ENCODE data around the gene ZNF710.

ZNF710 gene

DNA sequence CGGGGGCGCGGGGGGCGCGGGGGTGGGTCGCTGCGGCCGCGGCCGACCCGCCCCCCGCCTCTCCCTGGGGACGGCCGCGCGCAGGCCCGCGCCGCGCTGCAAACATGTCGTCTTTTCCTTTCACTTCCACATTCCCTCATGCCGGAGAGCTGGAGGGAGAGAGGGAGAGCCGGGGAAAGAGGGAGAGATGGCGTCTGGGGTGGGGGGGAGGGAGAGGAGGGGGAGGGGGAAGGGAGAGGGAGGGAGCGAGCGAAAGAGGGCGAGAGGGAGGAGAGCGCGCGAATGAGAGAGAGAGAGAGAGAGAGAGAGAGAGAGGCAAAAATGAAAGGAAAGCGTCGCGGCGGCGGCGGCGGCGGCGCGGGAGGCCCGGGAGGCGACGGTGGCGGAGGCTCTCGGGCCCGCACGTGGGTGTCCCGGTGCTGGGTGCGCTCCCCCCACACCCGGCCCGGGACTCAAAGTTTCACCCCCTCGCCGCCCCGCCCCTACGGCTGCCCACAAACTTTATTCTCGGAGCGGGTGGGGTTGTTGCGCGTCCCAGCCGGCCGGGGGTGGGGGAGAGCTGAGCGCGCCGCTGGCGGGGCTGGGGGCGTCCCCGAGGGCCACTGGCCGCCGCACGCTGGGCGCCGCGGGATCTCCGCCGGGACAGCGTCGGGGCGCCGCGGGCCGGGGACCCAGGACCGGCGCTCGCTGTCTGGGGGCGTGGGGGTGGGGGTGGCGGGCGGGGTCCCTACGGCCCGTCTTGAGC is 731 bp downstream of the ZNF710 start:
- no peak for TF ChIP-seq CTCF (IDR thresholded peaks at IDR 0.05; ENCODE audit: extremely low read depth, insufficient read depth, missing control alignments)
- peak; percentile 90 for DNase-seq (ENCODE audit: low spot score)
- in situ Hi-C loops (cut with MboI; ENCODE audit: low pct_unique_long_range_greater_than_20kb, low sequenced_read_pairs, unreplicated experiment), result no loop called here

DNA sequence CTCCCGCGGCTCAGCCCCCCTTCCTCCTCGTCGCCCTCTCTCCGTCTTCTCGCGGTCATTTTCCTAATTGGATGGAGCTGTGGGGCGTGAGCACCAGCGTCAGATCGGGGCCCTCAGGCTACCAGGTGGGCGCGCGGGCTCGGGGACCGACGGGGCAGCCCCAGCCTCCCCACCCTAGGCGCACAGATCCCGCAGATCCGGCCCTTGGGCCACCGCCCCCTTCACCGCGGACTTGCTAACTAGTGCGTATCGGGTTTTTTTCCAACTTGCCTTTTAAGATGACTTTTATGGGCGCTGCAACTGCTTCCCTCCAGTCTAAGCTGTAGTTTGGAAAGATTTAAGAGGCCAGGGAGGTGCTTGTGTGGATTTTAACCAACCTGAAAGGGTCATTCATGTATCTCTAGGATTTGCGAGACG is 1.3 kb downstream of the ZNF710 start:
- TF ChIP-seq CTCF (IDR thresholded peaks at IDR 0.05; ENCODE audit: extremely low read depth, insufficient read depth, missing control alignments), result no peak
- DNase-seq (ENCODE audit: low spot score), result peak; percentile 65
- in situ Hi-C loops (cut with MboI; ENCODE audit: low pct_unique_long_range_greater_than_20kb, low sequenced_read_pairs, unreplicated experiment), result no loop called here

DNA sequence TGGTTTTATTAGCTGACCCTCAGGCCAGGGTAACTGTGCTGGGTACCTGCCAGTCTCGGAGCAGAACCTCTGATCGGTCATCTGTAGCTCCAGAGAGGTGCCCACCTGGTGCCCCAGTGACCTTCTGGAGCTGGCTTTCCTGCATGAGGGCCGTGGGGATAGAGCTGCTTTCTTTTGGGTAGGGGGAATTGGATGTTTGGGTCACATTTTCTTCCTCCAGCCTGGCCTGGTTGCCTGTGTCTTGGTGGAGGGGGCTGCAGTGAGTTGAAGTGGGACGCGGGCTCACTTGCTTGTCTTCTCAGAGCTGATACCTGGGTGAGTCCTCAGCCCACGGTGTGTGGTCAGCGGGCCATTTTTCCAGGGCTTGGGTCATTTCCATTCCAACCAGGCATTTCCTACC is 2.6 kb downstream of the ZNF710 start:
- no peak for TF ChIP-seq CTCF (IDR thresholded peaks at IDR 0.05; ENCODE audit: extremely low read depth, insufficient read depth, missing control alignments)
- in situ Hi-C loops (cut with MboI; ENCODE audit: low pct_unique_long_range_greater_than_20kb, low sequenced_read_pairs, unreplicated experiment), result no loop called here
- no peak for DNase-seq (ENCODE audit: low spot score)

- in situ Hi-C loops (cut with MboI; ENCODE audit: low pct_unique_long_range_greater_than_20kb, low sequenced_read_pairs, unreplicated experiment), result no loop called here
- no peak for TF ChIP-seq CTCF (IDR thresholded peaks at IDR 0.05; ENCODE audit: extremely low read depth, insufficient read depth, missing control alignments)
- no peak for DNase-seq (ENCODE audit: low spot score)
Measured at GRCh38 chr15:90004252-90004651, 3.1 kb downstream of the ZNF710 start.

DNA sequence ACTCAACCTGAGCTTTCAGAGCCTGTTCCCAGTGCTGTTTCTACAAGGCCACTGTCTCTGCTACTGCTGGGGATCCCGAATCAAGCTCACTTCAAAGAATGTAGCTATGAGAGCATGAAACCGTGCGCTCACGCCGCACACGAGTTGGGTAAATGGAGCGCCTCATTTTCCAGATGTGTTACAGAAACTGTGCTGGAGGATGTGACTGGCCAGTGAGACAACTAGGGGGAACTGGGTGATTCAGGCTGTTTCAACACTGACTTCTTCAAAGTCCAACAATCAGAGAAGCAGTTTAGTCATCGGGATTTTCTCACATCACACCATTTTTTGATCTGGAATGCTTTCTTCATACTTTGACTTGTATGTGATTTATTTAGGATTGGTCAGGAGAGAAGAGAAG is 3.5 kb downstream of the ZNF710 start:
- DNase-seq (ENCODE audit: low spot score), result no peak
- no peak for TF ChIP-seq CTCF (IDR thresholded peaks at IDR 0.05; ENCODE audit: extremely low read depth, insufficient read depth, missing control alignments)
- in situ Hi-C loops (cut with MboI; ENCODE audit: low pct_unique_long_range_greater_than_20kb, low sequenced_read_pairs, unreplicated experiment), result no loop called here

DNA sequence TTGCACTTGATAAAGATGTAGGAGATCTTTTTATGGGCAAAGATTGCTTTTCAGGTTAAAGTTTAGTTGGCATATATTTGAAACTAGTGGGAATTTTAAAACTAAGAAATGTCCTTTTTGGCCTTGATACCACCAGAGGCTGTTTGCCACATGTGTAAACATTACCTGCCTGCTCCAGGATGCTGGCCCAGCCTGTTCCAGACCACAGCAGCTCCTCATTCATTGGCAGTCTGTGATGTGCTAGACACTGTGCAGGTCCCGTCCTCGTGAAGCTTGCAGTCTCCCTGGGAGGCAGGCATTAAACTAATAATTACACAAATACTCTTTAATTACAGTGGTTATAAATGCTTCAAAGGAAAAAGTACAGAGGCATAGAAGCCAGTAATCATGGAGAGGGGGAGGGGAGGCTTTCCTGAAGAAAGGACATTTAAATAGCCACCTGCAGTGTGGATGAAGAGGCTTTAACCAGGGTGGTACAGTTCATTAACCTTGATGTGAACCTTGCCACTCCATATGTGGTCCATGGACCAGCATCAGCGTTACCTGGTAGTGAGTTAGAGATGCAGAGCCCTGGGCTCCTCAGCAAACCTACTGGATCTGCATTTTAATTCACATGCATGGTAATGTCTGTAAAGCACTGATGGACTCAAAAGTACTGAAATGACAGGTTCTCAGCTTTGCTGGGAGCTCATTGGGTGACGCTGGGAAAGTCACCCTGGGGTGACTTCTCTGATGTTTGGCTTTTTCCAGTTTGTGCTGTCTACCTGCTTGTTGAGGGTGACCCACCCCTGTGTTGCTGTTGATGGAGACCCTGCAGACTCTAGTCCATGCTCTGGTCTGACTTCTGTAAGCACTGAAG is 5.3 kb downstream of the ZNF710 start:
- DNase-seq (ENCODE audit: low spot score), result no peak
- no peak for TF ChIP-seq CTCF (IDR thresholded peaks at IDR 0.05; ENCODE audit: extremely low read depth, insufficient read depth, missing control alignments)
- in situ Hi-C loops (cut with MboI; ENCODE audit: low pct_unique_long_range_greater_than_20kb, low sequenced_read_pairs, unreplicated experiment), result no loop called here

Data from GM13977 (cell line).